Putamen (tissue), 1 donor: Measurements from ENCODE around the gene U2AF2.
A peak's percentile ranks its signal among the peaks of the same experiment; 100 is the strongest.

Experiments
- DNase-seq: peaks from one replicate; pipeline ENCODE4 v3.0.0-alpha.2; 2016; ENCODE audit warnings: low spot score

Gene U2AF2

GRCh38 chr19:55621673-55622231 is 33.1 kb upstream of the U2AF2 start:
- no peak for DNase-seq

- no peak for DNase-seq
These were observed 32.4 kb upstream of the U2AF2 start for GRCh38 chr19:55622242-55622969.

- DNase-seq: no peak
These were observed 31.7 kb upstream of the U2AF2 start for GRCh38 chr19:55623130-55623529.

DNA sequence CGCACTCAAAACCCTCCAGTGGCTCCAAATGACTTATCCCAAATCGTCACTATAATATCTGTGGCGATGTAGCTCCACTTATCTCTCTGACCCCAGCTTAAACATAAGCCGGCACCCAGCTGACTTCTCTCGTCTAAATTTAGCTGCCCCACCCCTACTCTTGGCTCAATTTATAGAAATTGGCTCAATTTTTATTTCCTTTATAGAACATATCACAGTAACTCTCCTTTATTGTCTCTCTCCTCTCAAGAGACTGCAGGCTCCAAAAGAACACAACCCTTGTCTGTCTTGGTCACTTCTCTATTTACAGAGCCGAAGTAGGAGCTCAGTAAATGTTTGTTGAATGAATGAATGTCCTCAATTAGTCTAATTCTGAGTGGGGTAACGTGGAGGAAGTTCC is 31.3 kb upstream of the U2AF2 start:
- no peak for DNase-seq

DNA sequence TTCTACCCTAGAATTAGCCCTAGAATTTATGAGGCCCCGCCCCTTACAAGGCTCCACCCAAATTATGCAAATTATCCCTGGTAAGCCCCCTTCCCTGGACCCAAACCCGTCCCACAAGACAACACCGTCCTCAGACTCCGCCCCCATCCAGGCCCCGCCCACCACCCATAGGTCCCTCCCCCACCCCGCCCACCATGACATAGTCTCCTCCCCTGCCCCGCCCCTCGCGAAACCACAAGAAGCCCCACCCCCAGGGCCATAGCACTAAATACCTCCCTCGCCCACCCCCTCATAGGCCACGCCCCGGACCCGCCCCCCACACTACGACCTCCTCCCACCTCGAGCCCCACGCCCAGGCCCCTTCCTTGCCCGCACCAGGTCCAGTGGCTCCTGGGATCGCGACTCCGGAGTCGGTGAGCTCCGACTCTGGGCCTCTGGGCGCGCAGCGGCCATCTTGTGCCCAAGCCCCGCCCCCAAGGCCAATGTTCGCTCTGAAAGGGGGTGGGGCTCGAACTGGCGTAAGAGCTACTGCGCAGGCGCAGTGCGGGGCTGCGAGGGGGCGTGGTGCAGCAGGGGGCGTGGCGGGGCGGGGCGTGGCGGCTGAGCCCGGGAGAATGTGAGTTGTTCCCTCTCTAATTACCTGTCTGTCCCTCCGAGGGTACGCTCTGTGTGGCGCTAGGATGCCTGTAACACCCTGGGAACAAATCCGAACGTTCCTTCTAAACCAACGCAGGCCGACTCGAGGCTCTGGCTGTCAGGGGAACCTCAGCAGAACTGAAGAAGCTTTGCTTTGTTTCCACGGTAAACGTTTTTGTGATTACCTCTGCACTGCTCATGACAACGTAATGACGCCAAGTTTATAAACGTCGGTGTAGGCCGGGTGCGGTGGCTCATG is 30.5 kb upstream of the U2AF2 start, which contains the start of gene ZNF784:
Gene ZNF784 (minus strand): TSS at position 458 of the 895 bp plus-strand sequence. CDS start 5 bp downstream, at position 453.
- peak; percentile 91 for DNase-seq

GRCh38 chr19:55625004-55625326 is 29.9 kb upstream of the U2AF2 start:
- no peak for DNase-seq

- DNase-seq: no peak
These were observed 28.5 kb upstream of the U2AF2 start for GRCh38 chr19:55626350-55626749.

DNA sequence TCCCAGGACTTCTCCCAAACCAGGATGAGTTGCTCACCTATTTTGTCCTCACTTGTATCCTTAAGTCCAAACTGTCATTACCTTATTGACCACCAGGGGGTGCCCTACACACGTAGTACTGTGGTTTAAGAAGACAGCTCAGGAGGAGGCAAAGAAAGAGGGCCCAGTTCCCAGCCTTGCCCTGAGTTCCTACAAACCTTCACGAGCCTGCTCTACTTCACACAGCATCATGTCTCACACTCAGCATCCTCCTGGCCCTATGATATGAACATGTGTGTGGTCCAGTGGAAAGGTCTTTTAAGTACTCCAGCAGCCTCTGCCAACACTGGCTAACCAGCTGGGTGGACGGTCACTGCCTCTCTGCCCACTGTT is 22.4 kb upstream of the U2AF2 start:
- peak; percentile 86 for DNase-seq

DNA sequence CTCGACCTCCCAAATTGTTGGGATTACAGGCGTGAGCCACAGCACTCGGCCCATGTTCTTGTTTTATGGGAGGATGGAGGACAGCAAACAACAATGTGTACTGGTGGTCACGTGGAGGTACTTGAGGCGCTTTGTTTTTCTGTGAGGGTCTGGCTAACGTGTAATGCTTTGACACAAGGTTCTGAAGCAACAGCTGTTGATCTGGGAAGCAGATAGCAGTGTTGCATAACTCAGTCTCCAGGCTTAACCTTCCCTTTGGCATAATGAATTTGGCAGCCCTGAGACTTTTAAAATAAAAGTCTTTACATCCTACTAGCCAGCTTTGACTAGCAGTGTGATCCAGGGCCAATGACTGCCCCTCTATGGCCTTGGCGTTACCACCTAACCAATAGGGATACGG is 21.0 kb upstream of the U2AF2 start:
- DNase-seq: no peak

GRCh38 chr19:55635334-55635717 is 19.5 kb upstream of the U2AF2 start:
- DNase-seq: no peak

- no peak for DNase-seq
These were observed 18.9 kb upstream of the U2AF2 start for GRCh38 chr19:55635856-55636440.

- no peak for DNase-seq
These were observed 18.1 kb upstream of the U2AF2 start for GRCh38 chr19:55636723-55637122.

GRCh38 chr19:55637534-55637933 is 17.3 kb upstream of the U2AF2 start:
- DNase-seq: no peak

GRCh38 chr19:55638864-55639359 is 15.9 kb upstream of the U2AF2 start:
- DNase-seq: no peak

DNA sequence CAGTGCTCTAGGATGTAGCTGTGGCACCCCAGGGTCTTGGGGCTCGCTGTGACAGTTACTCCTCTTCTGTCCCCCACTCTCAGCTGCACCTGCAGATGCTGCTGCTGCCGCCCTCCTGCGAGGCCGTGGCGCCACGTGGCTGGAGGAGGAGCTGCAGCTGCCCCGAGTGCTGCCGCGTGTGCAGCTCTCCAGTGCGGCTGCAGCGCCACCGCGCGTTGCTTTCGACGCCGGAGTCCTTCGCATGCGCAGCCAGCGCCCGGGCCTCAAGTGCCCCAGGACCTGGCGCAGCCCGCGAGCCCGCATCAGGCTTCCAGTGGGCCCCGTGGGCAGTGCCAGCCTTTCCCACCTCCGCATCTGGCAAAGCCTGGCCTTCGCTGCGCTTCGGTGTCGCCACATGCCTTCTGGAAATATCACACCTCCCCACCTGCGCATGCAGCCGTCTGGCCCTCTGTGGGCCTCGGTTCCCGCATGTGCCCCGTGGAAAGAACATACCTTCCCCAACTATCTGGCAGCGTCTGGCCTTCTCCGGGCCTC is 14.7 kb upstream of the U2AF2 start:
- DNase-seq: no peak

GRCh38 chr19:55640577-55641425 is 14.0 kb upstream of the U2AF2 start, which contains the start of gene ZNF580:
TSS of gene ZNF580 (plus strand) at chr19:55641002. CDS start at chr19:55642509, 1,507 bp downstream.
- no peak for DNase-seq

GRCh38 chr19:55641426-55642152 is 13.2 kb upstream of the U2AF2 start:
- DNase-seq: no peak

DNA sequence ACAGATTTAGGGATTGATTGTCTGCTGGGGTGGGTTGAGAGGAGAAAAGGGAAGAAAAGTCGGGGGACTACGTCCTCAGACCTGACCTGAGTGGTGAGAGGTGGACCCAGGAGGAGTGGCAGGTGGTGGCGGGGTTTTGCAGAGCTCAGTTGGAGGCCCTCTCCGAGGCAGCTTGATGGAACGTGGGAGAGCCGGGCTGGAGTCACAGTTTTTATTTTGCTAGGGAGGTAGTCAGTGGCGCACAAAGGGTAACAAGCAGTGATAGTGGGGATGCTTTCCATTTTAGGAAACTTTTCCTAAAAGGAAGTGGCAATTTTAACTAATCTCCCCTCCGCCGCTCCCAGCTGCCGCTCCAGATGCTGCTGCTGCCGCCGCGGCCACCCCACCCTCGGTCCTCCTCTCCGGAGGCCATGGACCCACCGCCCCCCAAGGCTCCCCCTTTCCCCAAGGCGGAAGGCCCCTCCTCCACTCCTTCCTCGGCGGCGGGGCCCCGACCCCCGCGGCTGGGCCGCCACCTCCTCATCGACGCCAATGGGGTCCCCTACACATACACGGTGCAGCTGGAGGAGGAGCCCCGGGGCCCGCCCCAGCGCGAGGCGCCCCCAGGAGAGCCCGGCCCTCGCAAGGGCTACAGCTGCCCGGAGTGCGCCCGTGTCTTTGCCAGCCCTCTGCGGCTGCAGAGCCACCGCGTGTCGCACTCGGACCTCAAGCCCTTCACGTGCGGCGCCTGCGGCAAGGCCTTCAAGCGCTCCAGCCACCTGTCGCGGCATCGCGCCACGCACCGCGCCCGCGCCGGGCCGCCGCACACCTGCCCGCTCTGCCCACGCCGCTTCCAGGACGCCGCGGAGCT is 12.5 kb upstream of the U2AF2 start:
- no peak for DNase-seq
